Measurements from ENCODE around the gene SPEN. TPM values are rescaled to one million over a fixed set of nuclear protein-coding genes. Genes with fewer than 3 reads are reported as not detected.
"Not testable (repeated sequence)": the region's sequence is repeated elsewhere in the genome, so short reads cannot be mapped to it uniquely, and the experiment has no call there.

The SPEN gene
- total RNA-seq, 1 experiment from 2014 or later: 46.4 TPM

DNA sequence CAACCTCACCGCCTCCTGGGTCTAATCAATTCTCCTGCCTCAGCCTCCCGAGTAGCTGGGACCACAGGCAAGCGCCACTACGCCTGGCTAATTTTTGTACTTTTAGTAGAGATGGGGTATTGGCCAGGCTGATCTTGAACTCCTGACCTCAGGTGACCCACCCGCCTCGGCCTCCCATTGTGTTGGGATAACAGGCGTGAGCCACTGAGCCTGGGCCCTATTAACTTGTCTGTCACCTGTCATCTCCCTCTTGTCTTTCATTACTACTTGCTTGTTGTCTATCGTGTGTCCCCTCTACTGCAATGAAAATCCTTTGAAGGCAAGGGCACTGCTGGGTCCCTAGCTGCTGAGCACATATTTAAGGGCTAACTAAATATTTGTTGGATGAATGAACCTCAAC, 43.4 kb upstream of the SPEN start:
- POLR2A ChIA-PET: no interaction called here
- Histone ChIP-seq H3K9me3 (no peaks in the 10 kb centered on the region), H3K27me3 (replicated peaks; ENCODE audit: control insufficient read depth, insufficient read depth, low read length) (no peaks in the 10 kb centered on the region), H3K4me3 (ENCODE audit: low read depth, low read length) (no peak overlapping the region), H3K36me3 (ENCODE audit: control insufficient read depth, insufficient read depth, low read length) (no peaks in the 10 kb centered on the region), H3K4me1 (peaks cover 38% of the 10 kb centered on the region)
- H3K27me3 Mint-ChIP-seq (ENCODE audit: insufficient read depth, unreplicated experiment): no peaks in the 10 kb centered on the region
- no peak for DNase-seq
- peaks cover 17% of the 10 kb centered on the region for H3K36me3 Mint-ChIP-seq (ENCODE audit: insufficient read depth, unreplicated experiment)
- BruUV-seq (replicated peaks): no TSS peak
- no peaks in the 10 kb centered on the region for H3K9me3 Mint-ChIP-seq (ENCODE audit: unreplicated experiment)
- no peak overlapping the region for H3K4me3 Mint-ChIP-seq (ENCODE audit: unreplicated experiment)
- intact Hi-C loops (cut with micrococcal nuclease; ENCODE audit: unreplicated experiment): loop anchor here (5.0 kb wide), 1 partner anchor 118 kb away; no protein-coding TSS in a partner anchor
- TF ChIP-seq, protein P1, sequence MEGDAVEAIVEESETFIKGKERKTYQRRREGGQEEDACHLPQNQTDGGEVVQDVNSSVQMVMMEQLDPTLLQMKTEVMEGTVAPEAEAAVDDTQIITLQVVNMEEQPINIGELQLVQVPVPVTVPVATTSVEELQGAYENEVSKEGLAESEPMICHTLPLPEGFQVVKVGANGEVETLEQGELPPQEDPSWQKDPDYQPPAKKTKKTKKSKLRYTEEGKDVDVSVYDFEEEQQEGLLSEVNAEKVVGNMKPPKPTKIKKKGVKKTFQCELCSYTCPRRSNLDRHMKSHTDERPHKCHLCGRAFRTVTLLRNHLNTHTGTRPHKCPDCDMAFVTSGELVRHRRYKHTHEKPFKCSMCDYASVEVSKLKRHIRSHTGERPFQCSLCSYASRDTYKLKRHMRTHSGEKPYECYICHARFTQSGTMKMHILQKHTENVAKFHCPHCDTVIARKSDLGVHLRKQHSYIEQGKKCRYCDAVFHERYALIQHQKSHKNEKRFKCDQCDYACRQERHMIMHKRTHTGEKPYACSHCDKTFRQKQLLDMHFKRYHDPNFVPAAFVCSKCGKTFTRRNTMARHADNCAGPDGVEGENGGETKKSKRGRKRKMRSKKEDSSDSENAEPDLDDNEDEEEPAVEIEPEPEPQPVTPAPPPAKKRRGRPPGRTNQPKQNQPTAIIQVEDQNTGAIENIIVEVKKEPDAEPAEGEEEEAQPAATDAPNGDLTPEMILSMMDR (IDR thresholded peaks at IDR 0.05; ENCODE audit: insufficient read depth in 1 of 2, low read depth in 1 of 2, low read length in 1 of 2, severe bottlenecking in 1 of 2, unreplicated experiment in 1 of 2): no peak
- peaks cover 48% of the 10 kb centered on the region for H3K4me1 Mint-ChIP-seq (ENCODE audit: low read depth, unreplicated experiment)
- no peak overlapping the region for H3K27ac Mint-ChIP-seq (ENCODE audit: unreplicated experiment)
- CTCF ChIA-PET: interaction anchor here (0.7 kb wide), 1 partner anchor 9 kb away, joined by 6 read pairs; no protein-coding TSS in a partner anchor

GRCh38 chr1:15807121-15807520, 40.4 kb upstream of the SPEN start:
- H3K4me3 Mint-ChIP-seq (ENCODE audit: unreplicated experiment): no peak overlapping the region
- H3K4me1 ChIP-seq: peaks cover 15% of the 10 kb centered on the region
- H3K27me3 Mint-ChIP-seq (ENCODE audit: insufficient read depth, unreplicated experiment): no peaks in the 10 kb centered on the region
- no peak for DNase-seq
- POLR2A ChIA-PET: no interaction called here
- intact Hi-C loops (cut with micrococcal nuclease; ENCODE audit: unreplicated experiment): no loop called here
- H3K4me3 ChIP-seq (ENCODE audit: low read depth, low read length): no peak overlapping the region
- no peak overlapping the region for H3K27ac Mint-ChIP-seq (ENCODE audit: unreplicated experiment)
- TF ChIP-seq, protein P1 (IDR thresholded peaks at IDR 0.05; ENCODE audit: insufficient read depth in 1 of 2, low read depth in 1 of 2, low read length in 1 of 2, severe bottlenecking in 1 of 2, unreplicated experiment in 1 of 2): no peak
- CTCF ChIA-PET: no interaction called here
- H3K9me3 Mint-ChIP-seq (ENCODE audit: unreplicated experiment): no peaks in the 10 kb centered on the region
- H3K36me3 ChIP-seq (ENCODE audit: control insufficient read depth, insufficient read depth, low read length): no peaks in the 10 kb centered on the region
- H3K9me3 ChIP-seq: no peaks in the 10 kb centered on the region
- no peaks in the 10 kb centered on the region for H3K27me3 ChIP-seq (replicated peaks; ENCODE audit: control insufficient read depth, insufficient read depth, low read length)
- peaks cover 24% of the 10 kb centered on the region for H3K4me1 Mint-ChIP-seq (ENCODE audit: low read depth, unreplicated experiment)
- H3K36me3 Mint-ChIP-seq (ENCODE audit: insufficient read depth, unreplicated experiment): no peaks in the 10 kb centered on the region
- BruUV-seq (replicated peaks): no TSS peak

DNA sequence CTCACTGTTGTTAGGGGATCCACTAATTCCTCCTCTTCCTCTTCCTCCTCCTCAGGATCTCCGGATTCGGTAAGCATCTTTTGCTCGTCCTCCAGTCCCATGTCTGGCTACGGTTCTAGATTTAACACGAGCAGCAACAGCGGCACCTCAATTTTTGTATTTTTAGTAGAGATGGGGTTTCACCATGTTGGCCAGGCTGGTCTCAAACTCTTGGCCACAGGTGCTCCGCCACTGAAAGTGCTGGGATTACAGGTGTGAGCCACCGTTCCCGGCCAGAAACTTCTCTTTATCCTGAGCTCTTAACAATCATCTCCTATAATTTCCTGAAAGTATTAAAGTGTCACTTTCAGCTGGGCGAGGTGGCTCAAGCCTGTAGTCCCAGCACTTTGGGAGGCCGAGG, 40.0 kb upstream of the SPEN start, which contains the start of gene UQCRHL:
Gene UQCRHL, minus strand, starts transcription at position 101 of the 400 bp plus-strand sequence. Its CDS starts 0 bp downstream, at position 101.
- DNase-seq; H3K36me3 Mint-ChIP-seq (ENCODE audit: insufficient read depth, unreplicated experiment); CTCF ChIA-PET; H3K27me3 Mint-ChIP-seq (ENCODE audit: insufficient read depth, unreplicated experiment); H3K27me3 ChIP-seq (replicated peaks; ENCODE audit: control insufficient read depth, insufficient read depth, low read length); H3K9me3 ChIP-seq; BruUV-seq (replicated peaks); POLR2A ChIA-PET; H3K36me3 ChIP-seq (ENCODE audit: control insufficient read depth, insufficient read depth, low read length); H3K4me3 Mint-ChIP-seq (ENCODE audit: unreplicated experiment); intact Hi-C loops (cut with micrococcal nuclease; ENCODE audit: unreplicated experiment); H3K4me3 ChIP-seq (ENCODE audit: low read depth, low read length); H3K9me3 Mint-ChIP-seq (ENCODE audit: unreplicated experiment); H3K27ac Mint-ChIP-seq (ENCODE audit: unreplicated experiment): not testable (repeated sequence)
- H3K4me1 Mint-ChIP-seq (ENCODE audit: low read depth, unreplicated experiment): peaks cover 20% of the 10 kb centered on the region
- H3K4me1 ChIP-seq: peaks cover 11% of the 10 kb centered on the region

DNA sequence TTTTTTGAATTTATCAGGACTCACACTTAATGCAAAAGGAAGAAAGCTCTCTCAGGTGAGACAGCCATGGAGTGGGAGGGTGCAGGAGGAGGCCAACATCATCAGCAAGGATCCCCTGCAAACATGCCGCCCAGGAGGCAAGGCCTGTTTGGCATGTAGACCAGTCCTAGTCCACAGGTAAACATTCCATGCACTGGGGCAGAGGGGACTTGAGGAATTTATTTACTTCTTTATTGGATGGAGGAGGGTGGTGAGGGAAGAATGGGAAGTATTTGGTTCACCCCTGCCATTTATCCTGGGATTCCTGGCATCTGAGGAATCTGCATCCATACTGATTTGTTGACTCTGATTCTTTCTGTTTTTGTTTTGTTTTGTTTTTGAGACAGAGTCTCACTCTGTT, 38.6 kb upstream of the SPEN start:
- Histone ChIP-seq H3K4me1 (peaks cover 11% of the 10 kb centered on the region), H3K4me3 (ENCODE audit: low read depth, low read length) (no peak overlapping the region), H3K9me3 (no peaks in the 10 kb centered on the region), H3K36me3 (ENCODE audit: control insufficient read depth, insufficient read depth, low read length) (no peaks in the 10 kb centered on the region), H3K27me3 (replicated peaks; ENCODE audit: control insufficient read depth, insufficient read depth, low read length) (no peaks in the 10 kb centered on the region)
- Mint-ChIP-seq H3K4me1 (ENCODE audit: low read depth, unreplicated experiment) (peaks cover 11% of the 10 kb centered on the region), H3K36me3 (ENCODE audit: insufficient read depth, unreplicated experiment) (no peaks in the 10 kb centered on the region), H3K4me3 (ENCODE audit: unreplicated experiment) (no peak overlapping the region), H3K27me3 (ENCODE audit: insufficient read depth, unreplicated experiment) (no peaks in the 10 kb centered on the region), H3K9me3 (ENCODE audit: unreplicated experiment) (no peaks in the 10 kb centered on the region), H3K27ac (ENCODE audit: unreplicated experiment) (no peak overlapping the region)
- ChIA-PET CTCF (no interaction called here), POLR2A (interaction anchor here (0.6 kb wide), 1 partner anchor 27 kb away, joined by 4 read pairs; no protein-coding TSS in a partner anchor)
- intact Hi-C loops (cut with micrococcal nuclease; ENCODE audit: unreplicated experiment): loop anchor here (1.0 kb wide), 1 partner anchor 9 kb away; no protein-coding TSS in a partner anchor
- TF ChIP-seq, protein P1 (IDR thresholded peaks at IDR 0.05; ENCODE audit: insufficient read depth in 1 of 2, low read depth in 1 of 2, low read length in 1 of 2, severe bottlenecking in 1 of 2, unreplicated experiment in 1 of 2): no peak
- DNase-seq: peak; percentile 55 to 72
- no TSS peak for BruUV-seq (replicated peaks)
